CD4-positive, alpha-beta T cell (primary cell): ENCODE measurements around the gene GALNT10. TPM values are rescaled to one million over a fixed set of nuclear protein-coding genes. Genes with fewer than 3 reads are reported as not detected.

Source experiments
- ATAC-seq: fragments of 200-7000 bp; cut with Tn5 transposase; one replicate; pipeline ENCODE4 v1.10.0; 2022; ENCODE audit warnings: mild to moderate bottlenecking; ENCODE audit not compliant: poor library complexity
- CTCF ChIA-PET: fragments of 350-600 bp; sonication (Branson Sonifier 250); formaldehyde crosslinking; loops from one replicate; lab custom pipeline; 2021; ENCODE audit warnings: antibody characterized with exemption, inconsistent platforms; lab: Charles Lee
- POLR2A ChIA-PET: fragments of 350-600 bp; sonication (Branson Sonifier 250); formaldehyde crosslinking; loops from one replicate; lab custom pipeline; 2021; ENCODE audit warnings: antibody characterized with exemption, inconsistent platforms; lab: Charles Lee
- DNase-seq, 14 experiments: peaks; one replicate each; pipeline ENCODE4 v3.0.0-alpha.2; 2013 to 2020; ENCODE audit warnings: mixed read lengths in 2 of 14
- H3K27ac ChIP-seq, 2 donors: one replicate each; pipeline versions ENCODE4 v1.5.1 to v1.7.0; 2013; ENCODE audit warnings: low read length in 2 of 2, low read depth in 1 of 2, mild to moderate bottlenecking in 1 of 2
- H3K27me3 ChIP-seq, 2 experiments: 1 replicate in 1 of 2; 2 replicates in 1 of 2; pipeline versions ENCODE4 v1.6.1 to v1.7.0; 2013; ENCODE audit warnings: low read length in 2 of 2, control low read depth in 1 of 2, mild to moderate bottlenecking in 1 of 2, moderate library complexity in 1 of 2; ENCODE audit not compliant: insufficient read depth in 2 of 2, control insufficient read depth in 1 of 2
- H3K36me3 ChIP-seq: one replicate; pipeline ENCODE4 v1.6.1; 2013; ENCODE audit warnings: low read length, control low read depth; ENCODE audit not compliant: insufficient read depth
- H3K4me1 ChIP-seq: one replicate; pipeline ENCODE4 v1.6.1; 2013; ENCODE audit warnings: low read length, control low read depth; ENCODE audit not compliant: insufficient read depth
- H3K4me3 ChIP-seq: one replicate; pipeline ENCODE4 v1.5.1; 2013; ENCODE audit warnings: mild to moderate bottlenecking, low read length, moderate library complexity
- H3K9me3 ChIP-seq, 2 experiments: 1 replicate in 1 of 2; 2 replicates in 1 of 2; pipeline versions ENCODE4 v1.6.1 to v1.7.0; 2013; ENCODE audit warnings: low read length in 2 of 2, mild to moderate bottlenecking in 2 of 2, control low read depth in 1 of 2, moderate library complexity in 1 of 2; ENCODE audit not compliant: control insufficient read depth in 1 of 2, insufficient read depth in 1 of 2
- H3K27ac Mint-ChIP-seq: one replicate; pipeline ENCODE4 v1.8.0; 2020; ENCODE audit warnings: mixed read lengths
- H3K27me3 Mint-ChIP-seq: one replicate; pipeline ENCODE4 v1.8.0; 2021; ENCODE audit warnings: mixed read lengths
- H3K36me3 Mint-ChIP-seq: one replicate; pipeline ENCODE4 v1.8.0; 2021; ENCODE audit warnings: low read depth, mixed read lengths
- H3K4me1 Mint-ChIP-seq: one replicate; pipeline ENCODE4 v1.8.0; 2021; ENCODE audit warnings: low read depth, mixed read lengths
- H3K4me3 Mint-ChIP-seq: one replicate; pipeline ENCODE4 v1.8.0; 2020; ENCODE audit warnings: mild to moderate bottlenecking, mixed read lengths
- H3K9me3 Mint-ChIP-seq: one replicate; pipeline ENCODE4 v1.8.0; 2020; ENCODE audit warnings: mixed read lengths
- intact Hi-C, 2 experiments: fragments of 100-400 bp; cut with DNase I in 1 of 2; cut with micrococcal nuclease in 1 of 2; formaldehyde crosslinking; loops; one replicate each; pipeline versions ENCODE4 v1.15.1 to v1.9.0; 2023 to 2025; cut with DNase I, micrococcal nuclease
- total RNA-seq, 174 experiments: library from RNA in 2 of 174; stranded (reverse) in 2 of 174; gene quantifications; one replicate each; pipeline ENCODE4 v1.2.3 and lab custom pipeline; 2021 to 2026
- TF ChIP-seq, protein P1 (sequence below): fragments of 200-600 bp; IDR thresholded peaks from one replicate; pipeline ENCODE4 v1.8.0; 2022; ENCODE audit warnings: antibody characterized with exemption, mild to moderate bottlenecking

Gene GALNT10
- total RNA-seq, 2 experiments from 2014 or later, result 21.7 to 23.0 TPM

DNA sequence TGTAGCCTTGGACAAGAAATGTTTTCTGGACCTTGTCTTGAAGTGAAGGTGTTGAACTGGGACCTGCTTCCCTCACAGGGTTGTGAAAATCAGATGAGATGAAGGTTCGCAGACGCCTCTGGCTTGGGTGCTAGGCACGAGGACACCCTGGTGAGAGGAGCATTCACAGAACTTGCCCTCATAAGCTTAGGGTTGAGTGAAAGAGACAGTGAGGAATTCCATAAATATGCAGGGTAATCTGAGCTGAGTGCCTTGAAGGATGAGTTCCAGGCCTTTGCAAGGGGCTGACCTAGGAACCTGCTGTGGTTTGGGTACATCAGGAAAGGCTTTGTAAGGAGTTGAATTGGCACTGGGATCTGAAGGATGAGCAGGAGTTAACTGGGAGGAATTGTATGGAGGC is 179.6 kb downstream of the GALNT10 start:
- Mint-ChIP-seq H3K4me1 (no peaks in the 10 kb centered on the region), H3K36me3 (peaks cover 26% of the 10 kb centered on the region), H3K27me3 (no peaks in the 10 kb centered on the region), H3K4me3 (no peak overlapping the region), H3K27ac (no peak overlapping the region), H3K9me3 (no peaks in the 10 kb centered on the region)
- Histone ChIP-seq H3K27me3 (no peaks in the 10 kb centered on the region), H3K36me3 (peaks cover 12% of the 10 kb centered on the region), H3K4me1 (no peaks in the 10 kb centered on the region), H3K9me3 (no peaks in the 10 kb centered on the region), H3K27ac (no peak overlapping the region), H3K4me3 (no peak overlapping the region)
- intact Hi-C loops, result no loop called here
- no peak for ATAC-seq
- ChIA-PET CTCF (no interaction called here), POLR2A (no interaction called here)
- TF ChIP-seq, protein P1, sequence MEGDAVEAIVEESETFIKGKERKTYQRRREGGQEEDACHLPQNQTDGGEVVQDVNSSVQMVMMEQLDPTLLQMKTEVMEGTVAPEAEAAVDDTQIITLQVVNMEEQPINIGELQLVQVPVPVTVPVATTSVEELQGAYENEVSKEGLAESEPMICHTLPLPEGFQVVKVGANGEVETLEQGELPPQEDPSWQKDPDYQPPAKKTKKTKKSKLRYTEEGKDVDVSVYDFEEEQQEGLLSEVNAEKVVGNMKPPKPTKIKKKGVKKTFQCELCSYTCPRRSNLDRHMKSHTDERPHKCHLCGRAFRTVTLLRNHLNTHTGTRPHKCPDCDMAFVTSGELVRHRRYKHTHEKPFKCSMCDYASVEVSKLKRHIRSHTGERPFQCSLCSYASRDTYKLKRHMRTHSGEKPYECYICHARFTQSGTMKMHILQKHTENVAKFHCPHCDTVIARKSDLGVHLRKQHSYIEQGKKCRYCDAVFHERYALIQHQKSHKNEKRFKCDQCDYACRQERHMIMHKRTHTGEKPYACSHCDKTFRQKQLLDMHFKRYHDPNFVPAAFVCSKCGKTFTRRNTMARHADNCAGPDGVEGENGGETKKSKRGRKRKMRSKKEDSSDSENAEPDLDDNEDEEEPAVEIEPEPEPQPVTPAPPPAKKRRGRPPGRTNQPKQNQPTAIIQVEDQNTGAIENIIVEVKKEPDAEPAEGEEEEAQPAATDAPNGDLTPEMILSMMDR, result no peak
- no peak for DNase-seq

DNA sequence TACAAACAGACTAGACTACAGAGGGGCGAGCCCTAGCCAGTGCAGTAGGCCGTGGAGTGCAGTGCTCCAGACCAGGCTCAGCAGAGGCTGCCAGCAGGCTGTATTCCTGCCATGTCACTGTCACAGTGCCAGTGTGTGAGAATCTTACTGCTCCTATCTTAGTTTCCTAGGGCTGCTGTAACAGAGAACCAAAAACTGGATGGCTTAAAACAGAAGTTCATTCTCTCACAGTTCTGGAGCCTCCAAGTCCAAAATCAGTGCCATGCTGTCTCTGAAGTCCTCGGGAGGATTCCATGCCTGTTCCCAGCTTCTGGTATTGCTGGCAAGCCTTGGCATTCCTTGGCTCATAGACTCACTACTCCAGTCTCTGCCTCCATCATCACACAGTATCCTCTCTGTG is 180.3 kb downstream of the GALNT10 start:
- peaks cover 17% of the 10 kb centered on the region for H3K36me3 ChIP-seq
- Mint-ChIP-seq H3K4me1 (no peaks in the 10 kb centered on the region), H3K9me3 (no peaks in the 10 kb centered on the region), H3K36me3 (peaks cover 32% of the 10 kb centered on the region), H3K4me3 (no peak overlapping the region), H3K27ac (no peak overlapping the region), H3K27me3 (no peaks in the 10 kb centered on the region)
- H3K27me3 ChIP-seq, result no peaks in the 10 kb centered on the region
- TF ChIP-seq, protein P1, result no peak
- H3K9me3 ChIP-seq, result no peaks in the 10 kb centered on the region
- DNase-seq (no peak), ATAC-seq (no peak)
- no peak overlapping the region for H3K4me3 ChIP-seq
- ChIA-PET POLR2A (no interaction called here), CTCF (no interaction called here)
- H3K27ac ChIP-seq, result no peak overlapping the region
- H3K4me1 ChIP-seq, result no peaks in the 10 kb centered on the region
- intact Hi-C loops, result no loop called here

DNA sequence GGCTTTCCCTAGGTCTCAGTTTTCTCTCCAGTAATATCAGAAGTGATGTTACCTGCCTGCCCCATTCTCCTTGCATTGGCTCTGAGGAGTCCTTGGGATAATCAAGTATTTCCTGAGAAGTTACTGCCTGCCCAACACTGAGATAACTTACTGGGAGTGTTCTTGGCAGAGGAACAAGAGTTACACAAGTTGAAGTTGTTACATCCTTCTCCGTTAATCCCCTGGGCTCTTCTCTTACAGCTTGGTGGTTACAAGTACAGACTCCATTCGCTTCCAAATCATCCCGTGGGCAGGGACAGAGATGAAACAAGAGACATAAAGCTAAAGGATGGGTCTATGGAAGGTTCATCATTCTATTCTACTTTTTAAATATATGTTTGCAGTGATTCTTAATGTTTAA is 181.2 kb downstream of the GALNT10 start:
- Histone ChIP-seq H3K4me1 (no peaks in the 10 kb centered on the region), H3K9me3 (no peaks in the 10 kb centered on the region), H3K36me3 (peaks cover 24% of the 10 kb centered on the region), H3K27ac (no peak overlapping the region), H3K27me3 (no peaks in the 10 kb centered on the region), H3K4me3 (no peak overlapping the region)
- no peaks in the 10 kb centered on the region for H3K27me3 Mint-ChIP-seq
- ChIA-PET POLR2A (no interaction called here), CTCF (no interaction called here)
- DNase-seq (no peak), ATAC-seq (no peak)
- no peaks in the 10 kb centered on the region for H3K4me1 Mint-ChIP-seq
- intact Hi-C loops, result no loop called here
- H3K4me3 Mint-ChIP-seq, result no peak overlapping the region
- no peaks in the 10 kb centered on the region for H3K9me3 Mint-ChIP-seq
- H3K36me3 Mint-ChIP-seq, result peaks cover 35% of the 10 kb centered on the region
- H3K27ac Mint-ChIP-seq, result no peak overlapping the region
- TF ChIP-seq, protein P1, result no peak
